Measurements from ENCODE around the gene NPTX1.
A peak's percentile ranks its signal among the peaks of the same experiment; 100 is the strongest.

- TF ChIP-seq, protein P1, sequence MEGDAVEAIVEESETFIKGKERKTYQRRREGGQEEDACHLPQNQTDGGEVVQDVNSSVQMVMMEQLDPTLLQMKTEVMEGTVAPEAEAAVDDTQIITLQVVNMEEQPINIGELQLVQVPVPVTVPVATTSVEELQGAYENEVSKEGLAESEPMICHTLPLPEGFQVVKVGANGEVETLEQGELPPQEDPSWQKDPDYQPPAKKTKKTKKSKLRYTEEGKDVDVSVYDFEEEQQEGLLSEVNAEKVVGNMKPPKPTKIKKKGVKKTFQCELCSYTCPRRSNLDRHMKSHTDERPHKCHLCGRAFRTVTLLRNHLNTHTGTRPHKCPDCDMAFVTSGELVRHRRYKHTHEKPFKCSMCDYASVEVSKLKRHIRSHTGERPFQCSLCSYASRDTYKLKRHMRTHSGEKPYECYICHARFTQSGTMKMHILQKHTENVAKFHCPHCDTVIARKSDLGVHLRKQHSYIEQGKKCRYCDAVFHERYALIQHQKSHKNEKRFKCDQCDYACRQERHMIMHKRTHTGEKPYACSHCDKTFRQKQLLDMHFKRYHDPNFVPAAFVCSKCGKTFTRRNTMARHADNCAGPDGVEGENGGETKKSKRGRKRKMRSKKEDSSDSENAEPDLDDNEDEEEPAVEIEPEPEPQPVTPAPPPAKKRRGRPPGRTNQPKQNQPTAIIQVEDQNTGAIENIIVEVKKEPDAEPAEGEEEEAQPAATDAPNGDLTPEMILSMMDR (IDR thresholded peaks at IDR 0.05): peak in 1 of 3 experiments; percentile 47
- no peak for TF ChIP-seq POLR2A (IDR thresholded peaks at IDR 0.05)
These were observed 2.0 kb downstream of the NPTX1 start for GRCh38 chr17:80474231-80474960.
